Left colon (tissue), 2 donors: ENCODE data around the gene AGAP1. TPM values are rescaled to one million over a fixed set of nuclear protein-coding genes. Genes with fewer than 3 reads are reported as not detected.

Source experiments
- ATAC-seq: fragments of 200-7000 bp; cut with Tn5 transposase; one replicate; pipeline ENCODE4 v1.9.1; 2020; ENCODE audit warnings: mild to moderate bottlenecking, moderate library complexity
- DNase-seq, 2 donors: peaks; one replicate each; pipeline ENCODE4 v3.0.0-alpha.2; 2020
- intact Hi-C, 2 donors: fragments of 100-400 bp; cut with DNase I in 1 of 2; cut with micrococcal nuclease in 1 of 2; formaldehyde crosslinking; loops; one replicate each; pipeline versions ENCODE4 v1.11.2 to v1.14.0; 2022; cut with DNase I, micrococcal nuclease
- total RNA-seq, 2 donors: library from RNA; stranded (reverse); fragmentation: NEBNext Ultra II Directional; extraction: Animal tissue kit (Norgen Biotek cat#: 25700); gene quantifications; one replicate each; pipeline ENCODE4 v1.2.1, GENCODE V29; 2021
- donor health status: DM: no; HTN: no; CAD: no.
- donor health status: DM: yes; HTN: yes; CAD: no.

AGAP1 gene
- total RNA-seq, 2 donors from 2014 or later, result 61.3 to 78.5 TPM

- intact Hi-C loops, result no loop called here
- no peak for ATAC-seq
Observed at GRCh38 chr2:235719146-235719942, 225.5 kb downstream of the AGAP1 start.

GRCh38 chr2:235721625-235722024 is 227.8 kb downstream of the AGAP1 start:
- ATAC-seq, result no peak
- no peak for DNase-seq
- intact Hi-C loops, result no loop called here

More at GRCh38 chr2:235719146-235719942, 225.5 kb downstream of the AGAP1 start:
- DNase-seq, result no peak

GRCh38 chr2:235722869-235723268 is 229.0 kb downstream of the AGAP1 start:
- no peak for DNase-seq
- no peak for ATAC-seq
- intact Hi-C loops, result no loop called here

- intact Hi-C loops, result no loop called here
Observed at GRCh38 chr2:235723371-235723770, 229.5 kb downstream of the AGAP1 start.

GRCh38 chr2:235723811-235724465 is 230.1 kb downstream of the AGAP1 start:
- DNase-seq (no peak), ATAC-seq (no peak)
- intact Hi-C loops, result no loop called here

More at GRCh38 chr2:235723371-235723770, 229.5 kb downstream of the AGAP1 start:
- DNase-seq, result no peak
- no peak for ATAC-seq

GRCh38 chr2:235725016-235725489 is 231.2 kb downstream of the AGAP1 start:
- intact Hi-C loops, result no loop called here
- ATAC-seq (peak; percentile 41), DNase-seq (peak in 1 of 2 donors; percentile 66)

GRCh38 chr2:235725841-235726240 is 232.0 kb downstream of the AGAP1 start:
- ATAC-seq (no peak), DNase-seq (no peak)
- intact Hi-C loops, result no loop called here

GRCh38 chr2:235726554-235726953 is 232.7 kb downstream of the AGAP1 start:
- ATAC-seq (no peak), DNase-seq (no peak)
- intact Hi-C loops, result no loop called here

- intact Hi-C loops, result no loop called here
- DNase-seq (no peak), ATAC-seq (no peak)
Observed at GRCh38 chr2:235727174-235727573, 233.3 kb downstream of the AGAP1 start.

GRCh38 chr2:235727891-235728799 is 234.3 kb downstream of the AGAP1 start:
- no peak for ATAC-seq
- intact Hi-C loops, result no loop called here
- no peak for DNase-seq

- ATAC-seq, result no peak
- intact Hi-C loops, result no loop called here
Observed at GRCh38 chr2:235728800-235729556, 235.1 kb downstream of the AGAP1 start.

GRCh38 chr2:235729557-235729947 is 235.7 kb downstream of the AGAP1 start:
- intact Hi-C loops, result no loop called here
- ATAC-seq (no peak), DNase-seq (no peak)

More at GRCh38 chr2:235728800-235729556, 235.1 kb downstream of the AGAP1 start:
- DNase-seq, result no peak

- ATAC-seq (no peak), DNase-seq (no peak)
- intact Hi-C loops, result no loop called here
Observed at GRCh38 chr2:235730115-235730514, 236.3 kb downstream of the AGAP1 start.

GRCh38 chr2:235733761-235734160 is 239.9 kb downstream of the AGAP1 start:
- intact Hi-C loops, result no loop called here
- ATAC-seq (no peak), DNase-seq (no peak)

- no peak for DNase-seq
- intact Hi-C loops, result no loop called here
- no peak for ATAC-seq
Observed at GRCh38 chr2:235734168-235734567, 240.3 kb downstream of the AGAP1 start.

GRCh38 chr2:235734688-235735231 is 240.9 kb downstream of the AGAP1 start:
- intact Hi-C loops, result no loop called here
- ATAC-seq, result no peak
- no peak for DNase-seq

GRCh38 chr2:235737396-235737795 is 243.6 kb downstream of the AGAP1 start:
- ATAC-seq (no peak), DNase-seq (no peak)
- intact Hi-C loops, result no loop called here

GRCh38 chr2:235737840-235738239 is 244.0 kb downstream of the AGAP1 start:
- ATAC-seq (peak; percentile 4), DNase-seq (no peak)
- intact Hi-C loops, result no loop called here
